Kidney epithelial cell (primary cell): ENCODE results near the gene LRRC3. TPM values are rescaled to one million over a fixed set of nuclear protein-coding genes. Genes with fewer than 3 reads are reported as not detected.

Experiments used
- DNase-seq: peaks from one replicate; pipeline ENCODE4 v3.0.0-alpha.2; 2010; ENCODE audit warnings: low read depth
- H3K27me3 ChIP-seq: 2 replicates; pipeline ENCODE4 v1.6.0; 2011; ENCODE audit warnings: low read length; ENCODE audit not compliant: control insufficient read depth, insufficient read depth
- H3K36me3 ChIP-seq: 2 replicates; pipeline ENCODE4 v1.5.1; 2011; ENCODE audit warnings: low read length; ENCODE audit not compliant: control insufficient read depth, insufficient read depth
- H3K4me3 ChIP-seq: 2 replicates; pipeline ENCODE4 v1.5.1; 2011; ENCODE audit warnings: low read depth, mild to moderate bottlenecking, control low read depth, low read length
- CTCF ChIP-seq: IDR thresholded peaks from 2 replicates; pipeline ENCODE4 v1.5.1; 2011; ENCODE audit warnings: mild to moderate bottlenecking, moderate library complexity, low read length, control low read depth, inconsistent platforms; ENCODE audit not compliant: insufficient read depth, poor library complexity, severe bottlenecking
- total RNA-seq: library from RNA; depleted of rRNA; stranded (reverse); fragments of >200 nt; gene quantifications from 2 replicates; pipeline ENCODE4 v1.2.3, GENCODE V29; 2015

Gene LRRC3
- total RNA-seq, 1 donor from 2014 or later = 3.4 TPM

DNA sequence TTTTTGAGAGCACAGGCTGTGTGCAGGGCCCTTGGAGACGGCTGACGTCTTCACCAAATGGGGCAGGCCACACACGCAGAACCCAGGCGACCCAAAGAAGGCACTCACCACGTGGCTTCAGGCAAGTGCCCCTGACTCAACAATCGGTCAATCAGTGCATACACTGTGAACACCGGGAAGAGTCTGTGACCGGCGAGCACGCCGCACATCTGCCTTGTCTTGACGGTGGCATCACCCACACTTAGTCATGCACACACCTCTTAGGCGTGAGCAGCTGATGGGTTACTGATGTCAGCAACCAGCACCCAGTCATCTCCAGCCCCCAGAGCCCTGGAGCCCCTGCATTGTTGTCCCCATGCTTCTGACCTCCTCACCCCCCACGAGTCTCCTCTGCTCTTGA lies 4.9 kb upstream of the LRRC3 start:
- TF ChIP-seq CTCF = no peak
- peaks cover 8% of the 10 kb centered on the region for H3K27me3 ChIP-seq
- no peak overlapping the region for H3K4me3 ChIP-seq
- DNase-seq = no peak
- H3K36me3 ChIP-seq = no peaks in the 10 kb centered on the region

- H3K36me3 ChIP-seq = no peaks in the 10 kb centered on the region
- DNase-seq = no peak
- no peak overlapping the region for H3K4me3 ChIP-seq
- peaks cover 11% of the 10 kb centered on the region for H3K27me3 ChIP-seq
- TF ChIP-seq CTCF = no peak
Measured at GRCh38 chr21:44450999-44451398, 4.3 kb upstream of the LRRC3 start.

GRCh38 chr21:44453120-44453519 lies 2.2 kb upstream of the LRRC3 start:
- H3K36me3 ChIP-seq = no peaks in the 10 kb centered on the region
- no peak for DNase-seq
- H3K4me3 ChIP-seq = no peak overlapping the region
- TF ChIP-seq CTCF = no peak
- H3K27me3 ChIP-seq = peaks cover 20% of the 10 kb centered on the region

GRCh38 chr21:44454058-44454457 lies 1.3 kb upstream of the LRRC3 start:
- TF ChIP-seq CTCF = no peak
- Histone ChIP-seq H3K4me3 (no peak overlapping the region), H3K36me3 (no peaks in the 10 kb centered on the region), H3K27me3 (peaks cover 20% of the 10 kb centered on the region)
- no peak for DNase-seq

DNA sequence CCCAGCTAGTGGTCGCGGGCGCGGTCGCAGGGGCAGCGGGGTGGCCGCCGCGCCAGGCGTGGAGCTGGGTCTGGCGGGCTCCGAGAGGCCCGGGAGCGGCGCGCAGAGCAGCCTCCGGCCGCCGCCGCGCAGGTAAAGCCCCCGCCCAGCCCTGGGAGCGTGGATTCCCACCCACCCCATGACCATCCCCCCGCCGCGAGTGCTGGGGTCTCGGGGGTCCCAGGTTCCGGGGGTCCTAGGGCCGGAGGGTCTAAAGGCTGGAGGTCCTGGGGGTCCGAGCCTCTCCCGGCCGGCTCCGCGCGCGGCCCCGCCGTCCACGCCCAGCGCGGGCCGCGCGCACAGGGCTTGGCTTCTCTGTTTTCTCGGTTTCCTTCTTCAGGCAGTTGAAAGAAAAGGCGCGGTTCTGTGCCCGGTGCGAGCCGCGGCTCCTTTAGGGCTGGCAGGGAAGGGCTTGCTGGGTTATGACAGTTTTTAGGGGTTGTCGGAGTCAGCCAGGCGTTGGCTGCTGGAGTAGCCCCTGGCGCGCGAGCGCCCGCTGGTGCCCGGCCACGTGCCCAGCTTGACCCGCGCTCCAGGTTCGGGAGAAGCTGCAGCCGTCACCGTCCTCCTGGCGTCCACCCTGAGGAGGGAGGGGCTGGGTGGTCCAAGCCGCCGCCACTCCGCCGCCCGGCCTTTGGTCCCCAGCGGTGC lies 359 bp downstream of the LRRC3 start:
- peak; percentile 11 for TF ChIP-seq CTCF
- DNase-seq = no peak

More for the DNA sequence above, 359 bp downstream of the LRRC3 start:
- peaks cover 20% of the 10 kb centered on the region for H3K27me3 ChIP-seq
- H3K4me3 ChIP-seq = peak overlapping the region; percentile 42
- H3K36me3 ChIP-seq = no peaks in the 10 kb centered on the region
